Left forelimb (tissue), 1 donor: ENCODE results near the gene SCYGR7.
"Not testable (repeated sequence)": the region's sequence is repeated elsewhere in the genome, so short reads cannot be mapped to it uniquely, and the experiment has no call there.

Experiments used
- DNase-seq: peaks from one replicate; pipeline ENCODE4 v3.0.0-alpha.2; 2018; ENCODE audit warnings: low spot score

Gene SCYGR7

GRCh38 chr2:227728035-227728434 is at the start of gene SCYGR7:
TSS of gene SCYGR7 (plus strand) at chr2:227728335. CDS start at chr2:227728335, 0 bp downstream.
- no peak for DNase-seq

DNA sequence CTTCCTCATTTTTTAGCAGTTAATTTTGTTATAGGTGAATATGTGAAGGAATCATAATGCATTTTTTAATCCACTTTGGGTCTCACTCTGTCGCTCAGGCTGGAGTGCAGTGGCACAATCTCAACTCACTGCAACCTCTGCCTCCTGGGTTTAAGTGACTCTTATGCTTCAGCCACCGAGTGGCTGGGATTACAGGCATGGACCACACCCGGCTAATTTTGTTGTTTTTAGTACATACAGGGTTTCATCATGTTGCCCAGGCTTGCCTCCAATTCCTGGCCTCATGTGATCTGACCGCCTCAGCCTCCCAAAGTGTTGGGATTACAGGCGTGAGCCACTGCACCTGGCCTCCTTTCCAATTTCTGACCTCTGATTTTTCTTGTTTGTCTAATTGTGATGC is 43.9 kb upstream of the SCYGR7 start:
- no peak for DNase-seq

- no peak for DNase-seq
Observed at GRCh38 chr2:227687189-227687588, 40.9 kb upstream of the SCYGR7 start.

GRCh38 chr2:227696990-227697679 is 31.0 kb upstream of the SCYGR7 start:
- DNase-seq = no peak

- DNase-seq = no peak
Observed at GRCh38 chr2:227701556-227701955, 26.6 kb upstream of the SCYGR7 start.

DNA sequence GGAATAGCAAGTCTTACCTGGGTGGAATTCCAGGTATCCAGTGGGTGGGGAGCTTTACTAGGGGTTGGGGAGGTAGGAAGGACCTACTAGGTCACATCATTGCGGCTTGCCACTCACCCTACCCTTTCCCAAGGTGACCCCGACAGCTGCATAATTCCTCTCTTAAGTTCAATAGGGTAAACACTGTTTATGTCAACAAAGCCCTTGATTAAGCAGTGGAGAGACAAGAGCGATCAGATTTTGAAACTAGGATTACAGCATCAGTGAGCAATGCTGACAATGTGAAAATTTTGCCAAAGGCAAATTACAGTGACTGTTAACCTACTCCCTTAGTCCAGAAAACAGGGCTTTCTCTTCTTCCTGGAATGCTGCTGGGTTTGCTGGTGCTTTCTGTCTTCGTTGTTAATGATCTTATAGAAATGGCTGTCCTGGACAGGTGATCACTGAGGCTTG is 24.8 kb upstream of the SCYGR7 start:
- no peak for DNase-seq

DNA sequence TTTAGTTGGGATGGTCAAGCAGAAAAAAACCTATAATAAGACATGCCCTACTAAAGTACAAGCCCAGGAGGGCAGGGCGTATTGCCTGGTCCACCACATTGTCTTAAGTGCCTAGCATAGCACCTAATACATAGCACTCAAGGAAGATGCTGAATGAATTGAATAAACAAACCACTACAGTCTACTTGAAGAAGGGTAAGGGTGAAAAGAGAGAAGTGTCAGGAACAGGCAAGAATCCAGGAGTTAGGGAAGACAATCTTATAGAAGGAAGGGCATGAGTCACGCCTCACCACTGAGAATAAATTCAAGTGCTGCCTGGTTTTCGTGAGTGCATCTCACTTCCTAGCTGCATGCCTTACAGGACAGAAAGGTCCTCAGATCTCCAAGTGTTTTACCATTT is 24.2 kb upstream of the SCYGR7 start:
- DNase-seq = no peak

DNA sequence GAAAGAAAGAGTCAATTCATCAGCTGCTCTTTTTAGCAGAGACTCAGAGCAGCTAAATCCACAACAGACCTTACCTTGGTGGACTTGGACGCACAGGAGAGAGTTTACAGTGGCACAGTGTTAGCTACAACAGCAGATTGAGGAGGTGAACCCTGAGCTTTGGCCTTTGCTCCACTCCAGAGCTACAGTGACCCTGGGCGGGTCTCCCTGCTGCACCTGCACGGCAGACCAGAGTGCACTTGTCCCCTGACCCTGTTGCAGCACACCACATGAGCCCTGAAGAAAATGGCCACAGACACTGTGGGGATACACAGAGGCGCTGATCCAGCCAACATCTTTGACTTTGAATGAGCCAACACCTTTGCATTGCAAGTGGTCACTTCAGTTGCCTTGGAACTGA is 21.3 kb upstream of the SCYGR7 start:
- no peak for DNase-seq

GRCh38 chr2:227707390-227707789 is 20.7 kb upstream of the SCYGR7 start:
- no peak for DNase-seq

DNA sequence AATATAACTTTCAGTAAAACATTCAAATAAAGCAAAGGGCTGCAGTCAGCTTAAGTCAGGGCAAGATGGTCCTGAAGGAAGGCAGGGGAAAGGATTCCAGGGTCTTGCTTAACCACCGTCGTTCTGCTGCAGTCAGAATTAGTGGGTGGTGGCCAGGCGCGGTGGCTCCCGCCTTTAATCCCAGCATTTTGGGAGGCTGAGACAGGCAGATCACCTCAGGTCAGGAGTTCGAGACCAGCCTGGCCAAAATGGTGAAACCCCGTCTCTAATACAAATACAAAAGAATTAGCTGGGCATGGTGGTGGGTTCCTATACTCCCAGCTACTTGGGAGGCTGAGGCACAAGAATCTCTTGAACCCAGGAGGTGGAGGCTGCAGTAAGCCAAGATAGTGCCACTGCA is 17.1 kb upstream of the SCYGR7 start:
- no peak for DNase-seq

- no peak for DNase-seq
Observed at GRCh38 chr2:227713291-227713690, 14.8 kb upstream of the SCYGR7 start.

DNA sequence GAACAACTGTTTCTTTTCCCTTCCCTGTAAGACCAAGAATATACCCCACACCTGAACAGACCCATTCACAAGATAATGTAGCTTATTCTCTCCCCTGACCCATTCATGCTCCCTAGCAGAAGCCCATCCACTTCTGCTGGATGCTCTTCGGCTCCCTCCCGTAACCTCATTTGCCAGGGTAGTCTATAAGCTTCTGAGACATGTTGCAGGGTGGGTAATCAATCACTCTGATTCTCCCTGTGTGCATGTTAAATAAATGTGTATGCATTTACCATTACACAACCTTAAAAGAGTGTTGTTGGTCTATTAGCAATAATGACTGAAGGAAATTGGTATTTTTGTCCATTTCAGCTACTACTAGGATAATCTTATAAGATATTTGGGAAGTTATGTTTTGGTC is 11.6 kb upstream of the SCYGR7 start:
- no peak for DNase-seq

GRCh38 chr2:227717687-227718567 is 10.2 kb upstream of the SCYGR7 start, which contains the start of gene SLC19A3:
TSS of gene SLC19A3 (minus strand) at chr2:227718028. CDS start at chr2:227702318, 15,710 bp downstream.
- DNase-seq = peak; percentile 91

DNA sequence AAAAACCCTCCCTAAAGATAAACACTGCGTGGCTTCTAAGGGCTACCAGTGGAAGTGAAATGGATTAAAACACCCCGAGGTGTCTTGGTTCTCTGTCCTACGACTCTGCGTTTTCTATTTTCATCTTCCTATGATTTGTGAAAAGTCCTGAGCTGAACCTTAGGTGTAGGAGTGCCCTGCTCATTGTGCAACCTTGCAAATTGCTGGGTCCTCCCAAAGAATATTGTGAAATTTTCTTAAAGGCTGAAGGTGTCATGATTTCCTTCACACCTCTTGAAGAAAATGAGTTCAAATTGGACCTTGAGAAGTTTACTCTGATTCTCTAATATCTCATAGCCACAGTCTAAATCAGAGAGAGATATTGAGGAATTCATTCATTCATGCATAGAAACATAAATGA is 8.5 kb upstream of the SCYGR7 start:
- DNase-seq = no peak

GRCh38 chr2:227720680-227721079 is 7.5 kb upstream of the SCYGR7 start:
- no peak for DNase-seq

DNA sequence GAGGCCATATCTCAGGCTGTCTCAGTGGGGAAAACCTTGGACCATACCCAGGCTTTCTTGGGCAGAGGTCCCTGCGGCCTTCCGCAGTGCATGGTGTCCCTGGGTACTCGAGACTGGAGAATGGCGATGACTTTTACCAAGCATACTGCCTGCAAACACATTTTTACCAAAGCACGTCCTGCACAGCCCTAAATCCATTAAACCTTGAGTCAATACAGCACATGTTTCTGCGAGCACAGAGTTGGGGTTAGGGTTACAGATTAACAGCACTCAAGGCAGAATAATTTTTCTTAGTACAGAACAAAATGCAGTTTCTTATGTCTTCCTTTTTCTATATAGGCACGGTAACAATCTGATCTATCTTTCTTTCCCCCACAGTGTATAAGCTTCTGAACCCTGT is 5.3 kb upstream of the SCYGR7 start:
- not testable (repeated sequence) for DNase-seq

GRCh38 chr2:227724394-227725039 is 3.6 kb upstream of the SCYGR7 start, which contains the start of gene SCYGR6:
TSS of gene SCYGR6 (minus strand) at chr2:227724757. CDS start at chr2:227724757, 0 bp downstream.
- DNase-seq = no peak

- DNase-seq = no peak
Observed at GRCh38 chr2:227739351-227739750, 11.2 kb downstream of the SCYGR7 start.

DNA sequence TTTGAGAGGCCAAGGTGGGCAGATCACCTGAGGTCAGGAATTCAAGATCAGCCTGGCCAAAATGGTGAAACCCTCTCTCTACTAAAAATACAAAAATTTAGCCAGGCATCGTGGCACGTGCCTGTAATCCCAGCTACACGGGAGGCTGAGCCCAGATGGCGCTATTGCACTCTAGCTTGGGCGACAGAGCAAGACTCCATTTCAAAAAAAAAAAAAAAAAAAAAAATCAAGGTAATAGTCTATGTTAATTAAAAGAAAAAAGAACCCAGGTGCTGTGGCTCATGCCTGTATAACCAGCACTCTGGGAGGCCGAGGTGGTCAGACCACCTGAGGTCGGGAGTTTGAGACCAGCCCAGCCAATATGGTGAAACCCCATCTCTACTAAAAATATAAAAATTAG is 12.6 kb downstream of the SCYGR7 start:
- not testable (repeated sequence) for DNase-seq

DNA sequence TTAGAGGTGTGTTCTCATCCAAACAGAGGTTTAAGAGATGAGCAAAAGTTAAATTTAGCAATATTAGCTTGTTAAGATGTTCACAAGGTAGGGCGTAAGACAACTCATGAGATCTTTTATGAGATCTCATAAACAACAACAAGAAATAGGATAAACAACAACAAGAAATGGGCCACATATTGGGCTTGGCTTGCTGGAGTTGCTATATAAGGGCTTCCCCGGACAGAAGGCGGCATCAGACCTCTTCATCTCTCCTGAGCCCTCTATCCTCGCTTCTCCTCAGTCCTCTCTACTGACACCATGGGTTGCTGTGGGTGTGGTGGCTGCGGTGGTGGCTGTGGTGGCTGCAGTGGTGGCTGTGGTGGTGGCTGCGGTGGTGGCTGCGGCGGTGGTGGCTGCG is 17.5 kb downstream of the SCYGR7 start, which contains the start of gene SCYGR8:
SCYGR8 (plus strand) TSS at position 301 of the 400 bp plus-strand sequence; CDS start at position 301, 0 bp downstream.
- DNase-seq = no peak

GRCh38 chr2:227748079-227748478 is 19.9 kb downstream of the SCYGR7 start:
- no peak for DNase-seq

- not testable (repeated sequence) for DNase-seq
Observed at GRCh38 chr2:227756261-227756660, 28.1 kb downstream of the SCYGR7 start.
